T1000 (cell line): ENCODE data around the gene PDE1A.

Experiments
- DNase-seq: peaks from one replicate; lab custom pipeline; 2025; ENCODE audit warnings: mixed read lengths; lab: John Stamatoyannopoulos, UW

Gene PDE1A

DNA sequence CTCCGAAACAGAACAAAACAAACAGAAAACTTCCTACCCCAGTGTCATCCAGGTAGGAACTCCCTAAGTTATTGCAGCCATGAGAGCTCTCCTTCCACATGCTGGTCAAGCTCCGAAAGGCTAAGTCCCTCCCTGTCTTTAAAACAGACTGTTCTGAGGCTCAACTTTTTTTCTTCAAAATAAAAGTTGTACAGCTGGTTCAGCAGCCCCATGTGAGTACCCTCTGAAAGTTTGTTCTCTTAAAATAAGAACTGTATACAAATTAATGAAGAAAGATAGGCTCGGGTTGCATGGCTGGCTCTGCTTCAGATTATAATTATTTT, at the start of gene PDE1A:
Gene PDE1A, minus strand, starts transcription at position 119 of the 323 bp plus-strand sequence.
- DNase-seq, result no peak

DNA sequence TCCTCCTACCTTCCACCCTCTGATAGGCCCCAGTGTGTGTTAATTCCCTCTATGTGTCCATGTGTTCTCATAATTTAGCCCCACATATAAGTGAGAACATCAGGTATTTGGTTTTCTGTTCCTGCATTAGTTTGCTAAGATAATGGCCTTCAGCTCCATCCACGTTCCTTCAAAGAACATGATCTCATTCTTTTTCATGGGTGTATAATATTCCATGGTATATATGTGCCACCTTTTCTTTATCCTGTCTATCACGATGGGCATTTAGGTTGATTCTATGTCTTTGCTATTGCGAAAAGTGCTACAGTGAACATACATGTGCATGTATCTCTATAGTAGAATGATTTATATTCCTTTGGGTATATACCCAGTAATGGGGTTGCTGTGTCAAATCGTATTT, 46.8 kb upstream of the PDE1A start:
- DNase-seq, result no peak

DNA sequence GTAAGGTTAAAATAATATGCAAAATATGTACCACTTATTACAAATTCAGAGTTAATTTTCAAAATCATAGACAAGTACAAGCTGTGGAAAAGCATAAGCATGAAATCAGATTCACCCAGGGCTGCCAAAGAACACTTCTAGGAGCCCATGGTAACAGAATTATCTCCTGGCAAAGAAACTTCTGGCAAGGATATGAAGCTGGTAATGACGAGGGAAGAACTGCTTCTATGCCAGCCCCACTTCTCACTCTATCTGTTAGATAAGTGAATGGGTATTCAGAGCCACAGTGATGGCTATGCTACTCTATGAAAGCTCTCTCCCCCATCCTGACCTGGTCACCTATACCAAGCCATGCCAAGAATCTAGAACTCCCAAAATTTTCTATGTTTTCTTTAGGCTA, 36.9 kb upstream of the PDE1A start:
- no peak for DNase-seq

DNA sequence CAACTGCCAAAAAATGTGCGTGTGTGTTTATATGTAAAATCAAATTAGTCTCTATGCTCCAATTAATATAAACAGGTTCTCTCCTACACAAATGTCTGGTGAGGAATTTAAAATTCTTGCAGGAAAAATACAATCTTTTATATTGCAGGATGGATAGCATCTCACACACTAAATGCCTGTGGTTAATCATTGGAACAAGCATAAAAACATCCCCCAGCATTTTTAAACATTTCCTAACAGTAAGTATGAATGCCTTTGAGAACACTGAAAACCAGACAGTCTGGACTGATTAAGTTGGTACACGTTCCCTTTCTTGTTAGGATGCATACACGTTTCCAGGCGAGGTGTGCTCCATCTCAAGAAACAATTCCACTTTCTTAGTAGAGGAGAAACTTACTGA, 29.9 kb upstream of the PDE1A start:
- DNase-seq, result no peak

DNA sequence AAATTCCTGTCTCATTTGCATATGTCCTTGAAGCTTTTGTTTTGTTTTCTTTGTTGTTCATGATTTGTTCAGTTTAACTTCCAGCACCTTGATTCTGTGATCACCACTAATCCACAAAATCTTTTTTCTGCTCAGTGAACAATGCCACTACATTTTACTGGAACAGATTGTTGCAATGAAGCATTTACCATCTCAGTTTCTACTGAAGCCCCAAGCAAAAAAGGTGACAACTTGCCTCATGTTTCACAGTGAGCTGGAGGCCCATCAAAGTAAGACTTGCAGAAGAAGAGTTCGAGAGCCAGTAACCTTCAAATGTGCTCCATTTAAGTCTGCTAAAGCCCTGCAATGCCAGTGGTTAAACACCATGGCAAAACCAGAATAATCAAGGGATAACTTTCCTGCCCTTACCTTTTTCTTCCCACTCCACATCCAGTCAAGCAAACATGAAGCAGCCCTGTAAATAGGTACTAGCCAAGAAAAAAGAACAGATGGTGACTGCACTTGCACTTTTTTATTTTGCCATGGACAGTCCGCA, 25.7 kb upstream of the PDE1A start:
- no peak for DNase-seq

DNA sequence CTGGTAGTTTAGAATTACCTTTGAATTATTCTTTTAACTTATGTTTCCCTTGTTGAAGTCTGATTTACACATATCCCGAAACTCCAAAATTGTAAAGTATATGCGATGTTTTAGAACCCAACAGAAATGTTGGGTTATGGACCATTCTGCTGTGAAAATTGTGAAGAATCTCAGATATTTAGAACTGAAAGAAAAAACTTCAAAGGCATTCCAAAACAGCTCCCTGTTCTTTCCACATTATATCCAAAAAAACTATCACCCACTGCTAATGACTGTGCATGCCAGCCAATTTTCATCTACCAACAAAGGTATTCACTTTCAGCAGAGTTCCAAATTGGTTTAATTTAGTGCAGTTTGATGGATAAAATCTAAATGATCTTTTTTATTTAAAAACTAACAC, 21.5 kb upstream of the PDE1A start:
- DNase-seq, result no peak

DNA sequence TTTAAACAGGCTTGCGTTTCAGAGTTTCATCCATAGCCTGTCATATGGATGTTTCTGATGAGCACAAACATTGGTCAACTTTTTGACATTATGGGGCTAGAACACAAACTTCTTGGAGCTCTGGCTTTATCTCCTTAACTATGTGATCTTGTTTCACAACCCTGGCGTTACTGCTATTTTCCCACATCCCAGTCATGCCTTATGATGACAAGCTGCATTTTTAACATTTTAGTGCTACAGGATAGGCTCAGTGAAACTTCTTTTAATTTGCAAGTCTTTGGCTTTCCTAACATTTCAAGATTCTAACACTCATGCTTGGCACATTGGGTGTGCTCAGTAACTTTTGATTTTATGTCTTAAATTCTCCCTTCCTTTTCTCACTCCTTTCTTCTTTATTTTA, 21.0 kb upstream of the PDE1A start:
- DNase-seq, result no peak

DNA sequence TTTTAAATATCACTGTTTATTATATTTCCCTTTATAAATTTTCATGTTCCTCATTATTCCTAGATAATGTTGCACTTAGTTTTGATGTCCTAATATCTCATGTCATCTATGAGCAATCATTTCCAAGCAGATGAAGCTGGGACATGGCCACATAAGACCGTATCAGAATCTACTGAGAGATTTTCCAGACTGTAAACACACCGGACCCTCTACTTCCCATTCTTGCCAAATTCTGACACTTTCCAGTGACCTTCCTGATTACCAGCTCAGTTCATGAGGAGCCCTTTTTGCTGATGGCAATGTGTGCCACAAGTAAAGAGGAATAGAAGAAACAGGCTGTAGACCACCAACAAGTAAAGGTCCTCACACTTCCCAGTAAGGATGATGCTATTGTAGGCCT, 20.3 kb upstream of the PDE1A start:
- DNase-seq, result no peak

DNA sequence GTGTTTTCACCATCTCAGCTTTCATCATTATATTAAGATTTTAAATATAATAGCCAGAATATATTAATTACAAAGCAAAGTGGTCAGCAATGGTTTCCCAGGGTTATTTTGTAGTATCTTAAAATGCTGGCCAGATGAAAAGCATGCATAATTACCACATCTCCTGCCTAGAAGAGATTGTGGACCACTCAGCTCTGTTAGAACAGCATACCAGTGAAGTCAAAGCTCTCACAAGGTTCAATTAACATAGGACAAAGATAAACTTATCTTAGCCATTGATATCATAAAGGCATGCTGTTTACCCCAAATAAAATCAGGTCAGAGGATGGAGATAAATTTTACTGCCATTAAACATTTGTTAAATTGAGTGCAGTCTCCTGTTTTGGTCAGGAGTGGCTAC, 19.3 kb upstream of the PDE1A start:
- DNase-seq, result no peak

DNA sequence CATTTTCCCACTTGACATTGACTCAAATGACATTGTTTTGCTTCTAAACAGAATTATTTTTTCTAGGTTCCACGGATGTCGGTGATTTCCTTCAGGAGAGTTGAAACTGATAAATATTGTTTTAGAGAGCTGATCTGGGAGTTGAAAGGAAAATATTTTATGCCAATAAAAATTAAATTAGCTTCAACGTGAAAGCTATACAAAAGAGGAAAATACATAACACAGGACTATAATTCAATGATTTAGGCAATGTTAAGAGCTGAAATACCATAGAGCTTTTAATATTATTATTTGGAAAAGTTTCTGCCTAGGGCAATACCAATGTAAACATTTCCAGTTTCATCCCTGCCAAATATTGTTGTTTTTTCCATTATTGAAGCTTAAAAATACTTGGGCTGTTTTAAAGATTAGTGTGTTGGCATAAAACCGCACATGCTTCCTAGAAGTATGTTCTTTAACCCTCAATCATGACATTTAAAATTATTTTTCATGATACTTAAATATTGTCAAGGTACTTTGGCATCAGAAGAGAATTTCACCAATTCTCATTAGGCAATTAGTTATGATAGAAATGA, 18.6 kb upstream of the PDE1A start:
- no peak for DNase-seq

DNA sequence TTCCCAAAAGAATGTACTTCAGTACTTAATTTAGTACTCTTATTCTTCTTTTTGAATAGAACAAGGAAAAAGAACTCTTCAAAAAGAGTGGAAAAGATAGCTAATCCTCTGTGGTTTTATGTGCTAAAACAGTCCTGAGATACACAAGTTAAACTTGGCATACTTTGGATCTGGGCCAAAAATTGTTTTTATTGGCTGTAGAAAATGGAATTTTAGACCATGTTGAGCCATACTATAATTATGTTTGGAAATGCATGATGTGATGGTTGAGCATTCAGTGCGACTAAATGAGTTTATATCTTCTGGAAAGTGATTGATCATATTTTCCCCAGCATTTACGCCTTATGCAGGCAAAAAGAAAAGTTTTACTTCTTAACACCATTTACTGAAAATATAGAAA, 18.0 kb upstream of the PDE1A start:
- DNase-seq, result no peak

DNA sequence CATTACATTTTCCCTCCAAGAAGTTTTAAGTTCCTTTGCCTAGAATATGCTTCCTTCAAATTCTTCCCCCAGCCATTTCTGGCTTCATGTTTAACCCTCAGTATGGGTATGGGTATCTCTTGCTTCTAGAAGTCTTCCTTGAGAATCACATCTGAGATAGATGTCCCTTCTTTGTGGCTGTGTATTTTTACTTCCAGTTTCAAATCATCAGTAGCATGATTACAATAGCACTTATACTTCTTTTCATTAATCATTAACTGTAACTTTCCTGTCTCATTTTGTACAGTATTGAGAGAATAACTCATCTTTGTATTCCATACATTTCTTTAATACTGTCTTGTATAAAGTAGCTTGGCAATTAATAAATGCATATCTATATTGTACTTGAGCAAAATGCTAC, 17.3 kb upstream of the PDE1A start:
- no peak for DNase-seq

DNA sequence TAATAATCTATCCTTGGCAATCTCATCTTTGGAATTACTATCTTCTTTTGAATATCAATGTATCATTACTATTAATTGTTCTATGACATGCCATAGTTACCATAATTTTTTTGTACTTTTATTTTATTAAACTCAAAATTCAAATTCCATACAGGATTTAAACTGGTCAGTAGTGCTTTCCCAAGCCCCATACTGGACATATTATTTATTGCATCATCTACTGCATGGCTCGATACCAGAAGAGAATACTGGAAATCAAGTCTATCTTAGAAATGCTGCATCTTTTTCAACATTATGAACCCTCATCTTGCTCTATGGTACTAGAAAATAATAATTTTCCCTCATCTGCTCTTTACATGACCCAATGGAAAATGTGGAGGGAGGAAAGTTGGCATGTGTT, 9.4 kb upstream of the PDE1A start:
- DNase-seq, result no peak

DNA sequence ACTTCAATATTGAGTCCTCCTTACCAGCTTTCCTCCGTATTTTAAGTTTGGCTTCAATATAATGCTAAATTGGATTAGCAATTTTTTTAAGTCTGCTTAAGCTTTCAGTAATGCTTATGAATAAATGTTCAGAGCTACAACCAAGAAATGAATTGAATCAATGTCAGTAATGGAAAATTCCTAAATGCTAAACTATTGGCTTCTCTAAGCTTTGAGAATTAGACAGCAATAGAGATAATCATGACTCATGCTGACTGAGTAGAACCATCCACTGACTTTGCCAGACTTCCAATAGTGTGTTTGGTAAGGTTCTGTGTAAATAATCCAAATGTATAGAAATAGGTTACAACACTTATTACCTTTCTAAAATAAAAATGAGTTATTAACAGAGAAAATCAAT, 8.9 kb upstream of the PDE1A start:
- no peak for DNase-seq

DNA sequence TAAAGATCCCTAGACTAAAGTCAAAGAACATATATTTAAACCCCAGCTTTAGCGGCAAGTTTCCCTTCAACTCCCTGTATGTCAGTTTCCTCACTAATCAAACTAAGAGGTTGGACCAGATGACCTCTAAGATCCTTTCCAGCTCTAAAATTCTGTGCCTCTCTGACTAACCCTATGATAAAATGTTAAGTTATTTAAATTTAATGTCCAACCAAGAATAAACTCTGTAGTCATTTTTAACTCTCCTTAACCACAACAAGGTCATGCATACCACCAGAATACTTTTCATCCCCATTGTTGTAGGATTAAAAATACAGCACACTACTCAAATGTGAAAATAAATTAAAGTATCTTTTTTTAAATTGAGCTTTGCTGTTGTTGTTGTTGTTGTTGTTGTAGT, 5.2 kb upstream of the PDE1A start:
- no peak for DNase-seq

DNA sequence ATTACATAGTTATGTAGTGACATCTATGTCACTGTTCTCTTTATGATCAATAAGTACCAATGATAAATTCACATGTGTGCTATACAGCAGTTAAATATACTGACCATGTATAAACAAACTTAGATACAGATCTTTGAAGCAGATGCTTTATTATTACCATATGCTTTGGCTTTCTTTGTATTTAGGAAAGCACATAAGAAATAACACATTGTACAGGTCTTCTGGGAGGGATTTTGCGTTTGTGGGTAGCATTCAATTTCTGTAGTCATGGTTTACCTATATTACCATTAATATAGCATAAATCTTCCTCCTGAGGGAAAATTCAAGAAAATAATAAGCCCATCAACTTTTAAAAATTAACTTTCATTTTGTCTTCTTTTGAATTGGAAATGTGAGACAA, 1.6 kb upstream of the PDE1A start:
- DNase-seq, result no peak

DNA sequence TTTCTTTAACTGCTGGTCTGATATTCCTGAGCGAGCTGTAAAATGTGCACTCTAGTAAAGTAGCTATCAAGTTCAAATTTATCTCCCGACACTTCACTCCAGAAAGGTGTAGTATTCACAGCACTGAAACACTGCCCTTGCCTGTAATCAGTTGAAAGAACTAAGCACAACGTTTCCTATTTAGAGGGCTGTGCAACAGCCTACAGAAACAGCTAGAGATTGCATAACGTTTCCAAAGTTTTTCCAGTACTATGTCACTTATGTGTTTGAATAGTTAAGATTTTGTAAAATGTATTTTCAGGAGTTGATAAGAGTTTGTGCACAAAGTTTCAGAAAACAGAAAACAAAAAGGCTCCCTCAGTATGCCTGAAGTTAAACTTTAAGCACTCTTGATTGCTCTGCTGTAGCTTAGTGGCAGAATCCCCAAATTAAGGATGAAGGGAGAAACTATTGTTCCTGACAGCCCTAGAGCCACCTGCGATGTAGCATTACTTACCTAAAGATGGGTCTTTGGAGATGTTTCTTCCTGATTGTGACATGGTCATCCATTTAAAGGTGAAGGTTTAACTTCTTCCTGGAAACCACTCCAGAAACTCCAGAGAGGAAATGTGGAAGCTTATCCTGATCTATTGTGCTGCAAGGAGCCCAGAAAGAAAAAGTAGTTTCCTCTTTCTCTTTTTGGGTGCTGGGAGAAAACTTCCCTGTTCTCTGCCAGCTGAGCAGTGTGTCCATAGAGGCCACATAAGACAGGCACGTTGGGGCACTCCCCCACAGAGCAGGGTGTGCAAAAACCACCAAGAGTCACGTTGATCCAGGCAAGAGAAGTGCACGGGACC, 536 bp downstream of the PDE1A start:
- no peak for DNase-seq

DNA sequence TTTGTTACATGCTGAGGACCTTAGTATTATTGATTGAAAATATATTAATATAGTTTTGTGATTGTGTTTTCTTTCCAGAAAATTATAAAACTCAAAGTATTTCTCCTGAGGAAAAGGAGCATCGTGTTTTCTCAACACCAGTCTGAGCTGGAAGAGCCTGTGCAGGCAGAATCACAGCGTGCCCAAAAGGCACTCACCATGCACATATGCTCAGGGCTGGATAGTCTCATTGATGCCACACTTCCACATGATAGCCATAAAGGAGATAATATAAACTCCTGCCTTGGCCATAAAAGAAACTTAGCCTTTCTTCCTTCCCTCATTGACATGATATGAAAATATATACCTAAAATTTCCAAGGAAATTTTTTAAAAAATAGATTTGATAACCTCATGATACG, 4.0 kb downstream of the PDE1A start:
- no peak for DNase-seq

DNA sequence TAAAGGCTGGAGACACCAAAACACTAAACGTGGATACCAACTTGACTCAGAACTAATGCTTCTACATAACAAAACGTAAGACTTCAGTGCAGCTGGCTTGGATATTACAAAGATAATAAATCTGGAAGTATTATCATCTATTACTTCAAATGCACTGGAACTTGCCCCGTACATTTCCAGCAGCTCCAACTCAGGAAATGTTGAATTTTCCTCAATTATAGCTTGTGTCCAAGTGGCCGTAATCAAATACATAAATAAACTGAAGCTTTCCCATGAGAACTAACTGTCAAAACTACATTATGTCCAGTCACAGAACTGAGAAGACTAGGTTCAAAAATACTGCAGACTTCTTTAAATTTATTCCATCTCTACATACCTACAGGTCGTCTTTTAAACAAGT, 6.2 kb downstream of the PDE1A start:
- DNase-seq, result no peak

DNA sequence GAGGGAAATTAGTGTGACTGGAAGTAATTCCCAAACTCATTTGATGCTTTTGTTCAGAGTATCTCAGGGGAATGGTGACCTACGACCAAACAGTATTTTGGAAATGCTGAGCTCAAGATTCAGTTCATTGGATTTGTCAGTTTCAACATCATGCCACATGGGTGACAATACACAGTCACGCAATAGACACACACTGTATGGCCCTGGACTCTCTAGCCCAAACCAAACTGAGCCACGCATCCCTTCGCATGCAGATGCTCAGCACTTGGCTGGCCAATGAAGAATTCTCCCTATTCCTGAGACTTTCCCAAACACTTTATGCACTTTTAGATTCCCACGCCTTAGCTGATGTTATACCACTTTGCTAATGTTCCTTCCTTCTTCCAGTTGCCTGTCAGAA, 10.0 kb downstream of the PDE1A start:
- no peak for DNase-seq

DNA sequence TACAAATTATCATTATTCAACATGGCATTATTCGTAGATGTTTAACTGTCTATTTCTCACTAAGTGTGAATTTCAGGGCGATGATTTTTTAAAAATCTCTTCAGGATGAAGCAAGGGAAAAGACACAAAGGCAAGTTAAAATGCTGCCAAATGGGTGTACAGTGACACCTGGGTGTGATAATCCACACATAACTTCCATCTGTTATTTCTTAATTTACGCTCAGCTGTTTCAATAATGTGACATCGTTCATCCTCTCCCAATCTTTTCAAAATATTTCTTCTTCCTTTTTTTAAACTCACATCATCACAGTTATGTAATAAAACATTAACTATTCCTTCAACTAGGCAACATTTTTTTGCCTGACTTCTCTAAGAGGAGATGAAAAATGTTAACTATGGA, 10.6 kb downstream of the PDE1A start:
- no peak for DNase-seq

DNA sequence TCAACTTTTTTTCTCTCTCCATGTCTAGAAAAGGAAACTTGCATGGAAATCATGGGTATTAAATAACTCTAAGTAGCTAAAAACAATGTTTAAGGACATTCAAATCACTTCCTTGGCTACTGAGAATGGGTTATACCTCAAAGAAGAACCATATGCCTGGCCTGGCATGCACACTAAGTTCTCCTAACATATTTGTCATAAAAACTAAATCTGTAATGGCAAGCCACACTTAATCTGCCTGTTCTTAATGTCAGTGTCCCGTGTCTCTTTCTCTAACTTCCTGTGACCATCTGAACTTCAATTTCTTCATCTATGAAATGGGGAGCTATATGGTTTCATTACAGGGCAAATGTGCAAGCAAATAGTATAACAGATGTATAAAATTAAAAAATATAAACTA, 11.1 kb downstream of the PDE1A start:
- DNase-seq, result no peak

DNA sequence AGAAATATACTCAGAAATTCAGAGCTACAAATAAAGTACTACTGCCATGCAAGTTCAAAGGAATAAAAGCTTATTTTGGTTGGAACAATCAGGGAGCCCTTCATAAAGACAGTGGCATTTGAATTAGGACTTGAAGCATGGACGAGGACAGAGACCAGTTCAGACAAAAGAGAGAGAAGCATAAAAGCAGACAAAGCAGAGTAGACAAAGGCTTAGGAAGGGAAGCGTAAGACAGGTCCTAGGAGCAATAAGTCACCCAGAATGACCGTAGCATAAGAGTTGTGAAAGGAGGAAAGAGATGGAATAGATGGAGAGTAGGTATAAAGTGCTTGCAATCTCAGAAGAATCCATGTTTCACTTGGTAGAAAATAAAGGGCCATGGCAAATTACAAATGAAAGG, 14.0 kb downstream of the PDE1A start:
- no peak for DNase-seq

DNA sequence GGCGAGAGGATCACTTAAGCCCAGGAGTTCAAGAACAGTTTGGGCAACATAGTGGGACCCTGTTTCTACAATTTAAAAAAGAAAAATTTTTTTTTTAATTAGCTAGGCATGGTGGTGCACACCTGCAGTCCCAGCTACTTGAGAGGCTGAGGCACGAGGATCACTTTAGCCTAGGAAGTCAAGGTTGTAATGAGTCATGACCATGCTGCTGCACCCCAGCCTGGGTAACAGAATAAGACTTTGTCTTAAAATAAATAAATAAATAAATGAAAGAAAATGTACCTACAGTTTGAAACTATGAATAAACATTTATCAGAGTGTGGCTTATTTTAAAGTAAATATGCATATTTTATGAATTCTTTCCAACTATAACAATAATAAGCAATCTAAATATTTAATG, 16.7 kb downstream of the PDE1A start:
- no peak for DNase-seq
